Measurements from ENCODE around the gene SLC10A4.

DNA sequence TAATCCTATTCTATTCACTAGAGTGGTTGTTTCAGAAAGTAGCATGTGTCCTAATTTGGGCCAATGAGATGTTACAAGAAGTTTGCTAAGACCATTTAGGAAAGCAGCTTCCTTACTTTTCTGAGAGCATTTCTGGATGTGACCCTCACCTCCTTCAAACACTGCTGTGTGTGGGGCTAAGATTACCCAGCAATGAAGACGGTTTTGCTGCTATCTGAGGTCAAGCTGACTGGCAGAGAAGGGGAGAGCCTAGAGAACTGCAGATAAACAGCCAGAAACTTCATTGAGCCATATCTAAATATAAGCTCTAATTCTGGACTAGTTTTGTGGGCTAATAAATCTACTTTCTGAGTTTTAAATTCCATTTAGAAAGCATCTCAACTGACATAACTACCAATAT is 43.3 kb downstream of the SLC10A4 start:
- no peak for TF ChIP-seq GATA3 (IDR thresholded peaks at IDR 0.05; ENCODE audit: low read depth, low read length)
- TF ChIP-seq GATA2 (IDR thresholded peaks at IDR 0.05; ENCODE audit: low read depth, low read length) = no peak
